Adipocyte (in vitro differentiated cells): ENCODE results near the gene PTCD3.
A peak's percentile ranks its signal among the peaks of the same experiment; 100 is the strongest.

Source experiments
- DNase-seq: peaks from one replicate; pipeline ENCODE4 v3.0.0-alpha.2; 2015; ENCODE audit warnings: low read depth
- H3K27me3 ChIP-seq: replicated peaks from 2 replicates; pipeline ENCODE4 v1.7.0; 2013; ENCODE audit warnings: mild to moderate bottlenecking, low read length, moderate library complexity; ENCODE audit not compliant: control insufficient read depth, insufficient read depth
- H3K36me3 ChIP-seq: 2 replicates; pipeline ENCODE4 v1.7.0; 2013; ENCODE audit warnings: low read length, mild to moderate bottlenecking, moderate library complexity; ENCODE audit not compliant: control insufficient read depth, insufficient read depth, severe bottlenecking
- H3K4me1 ChIP-seq: 2 replicates; pipeline ENCODE4 v1.7.0; 2013; ENCODE audit warnings: mild to moderate bottlenecking, low read length, moderate library complexity; ENCODE audit not compliant: control insufficient read depth, insufficient read depth
- H3K4me3 ChIP-seq: 2 replicates; pipeline ENCODE4 v1.7.0; 2013; ENCODE audit warnings: mild to moderate bottlenecking, low read length, moderate library complexity
- H3K9ac ChIP-seq: 2 replicates; pipeline ENCODE4 v1.7.0; 2013; ENCODE audit warnings: mild to moderate bottlenecking, low read length, moderate library complexity
- H3K9me3 ChIP-seq: 2 replicates; pipeline ENCODE4 v1.7.0; 2013; ENCODE audit warnings: mild to moderate bottlenecking, low read length, moderate library complexity; ENCODE audit not compliant: control insufficient read depth

The PTCD3 gene

GRCh38 chr2:86105969-86106945, at the start of gene PTCD3:
PTCD3 (plus strand) TSS chr2:86106235; CDS start chr2:86106248, 13 bp downstream.
- peak within 1 kb of the TSS; percentile 98 for H3K9ac ChIP-seq
- H3K27me3 ChIP-seq = no peaks in the 10 kb centered on the region
- DNase-seq = peak; percentile 99
- no peaks in the 10 kb centered on the region for H3K9me3 ChIP-seq
- peaks cover 29% of the 10 kb centered on the region for H3K4me1 ChIP-seq
- H3K36me3 ChIP-seq = peaks cover 38% of the 10 kb centered on the region
- H3K4me3 ChIP-seq = peak within 1 kb of the TSS; percentile 99

GRCh38 chr2:86056590-86057331, 49.3 kb upstream of the PTCD3 start:
- DNase-seq = no peak
- H3K36me3 ChIP-seq = peaks cover 54% of the 10 kb centered on the region
- H3K27me3 ChIP-seq = no peaks in the 10 kb centered on the region
- no peaks in the 10 kb centered on the region for H3K9me3 ChIP-seq
- H3K9ac ChIP-seq = no peak overlapping the region
- peaks cover 19% of the 10 kb centered on the region for H3K4me1 ChIP-seq
- H3K4me3 ChIP-seq = no peak overlapping the region

GRCh38 chr2:86062043-86062442, 44.0 kb upstream of the PTCD3 start:
- H3K9ac ChIP-seq = peak overlapping the region; percentile 61
- H3K9me3 ChIP-seq = no peaks in the 10 kb centered on the region
- peak overlapping the region; percentile 35 for H3K4me3 ChIP-seq
- no peaks in the 10 kb centered on the region for H3K27me3 ChIP-seq
- H3K4me1 ChIP-seq = peaks cover 43% of the 10 kb centered on the region
- DNase-seq = peak; percentile 58
- peaks cover 43% of the 10 kb centered on the region for H3K36me3 ChIP-seq

GRCh38 chr2:86064006-86064405, 42.0 kb upstream of the PTCD3 start:
- peaks cover 50% of the 10 kb centered on the region for H3K4me1 ChIP-seq
- peak overlapping the region; percentile 1 for H3K9ac ChIP-seq
- no peaks in the 10 kb centered on the region for H3K9me3 ChIP-seq
- DNase-seq = peak; percentile 76
- no peaks in the 10 kb centered on the region for H3K27me3 ChIP-seq
- peaks cover 57% of the 10 kb centered on the region for H3K36me3 ChIP-seq
- no peak overlapping the region for H3K4me3 ChIP-seq

- H3K36me3 ChIP-seq = peaks cover 60% of the 10 kb centered on the region
- peaks cover 55% of the 10 kb centered on the region for H3K4me1 ChIP-seq
- H3K27me3 ChIP-seq = no peaks in the 10 kb centered on the region
- H3K9ac ChIP-seq = peak overlapping the region; percentile 37
- no peaks in the 10 kb centered on the region for H3K9me3 ChIP-seq
- H3K4me3 ChIP-seq = no peak overlapping the region
- DNase-seq = peak; percentile 82
Measured at GRCh38 chr2:86065512-86065911, 40.5 kb upstream of the PTCD3 start.

- DNase-seq = no peak
- Histone ChIP-seq H3K27me3 (no peaks in the 10 kb centered on the region), H3K9me3 (no peaks in the 10 kb centered on the region), H3K4me1 (peaks cover 55% of the 10 kb centered on the region), H3K9ac (peak overlapping the region; percentile 37), H3K4me3 (no peak overlapping the region), H3K36me3 (peaks cover 65% of the 10 kb centered on the region)
Measured at GRCh38 chr2:86066007-86066578, 39.9 kb upstream of the PTCD3 start.

GRCh38 chr2:86066915-86067314, 39.1 kb upstream of the PTCD3 start:
- H3K9ac ChIP-seq = no peak overlapping the region
- DNase-seq = no peak
- no peak overlapping the region for H3K4me3 ChIP-seq
- peaks cover 53% of the 10 kb centered on the region for H3K4me1 ChIP-seq
- H3K9me3 ChIP-seq = no peaks in the 10 kb centered on the region
- no peaks in the 10 kb centered on the region for H3K27me3 ChIP-seq
- H3K36me3 ChIP-seq = peaks cover 67% of the 10 kb centered on the region

GRCh38 chr2:86068136-86068588, 37.9 kb upstream of the PTCD3 start:
- no peak for DNase-seq
- Histone ChIP-seq H3K27me3 (no peaks in the 10 kb centered on the region), H3K36me3 (peaks cover 67% of the 10 kb centered on the region), H3K9ac (no peak overlapping the region), H3K9me3 (no peaks in the 10 kb centered on the region), H3K4me1 (peaks cover 56% of the 10 kb centered on the region), H3K4me3 (no peak overlapping the region)

- no peak overlapping the region for H3K4me3 ChIP-seq
- no peaks in the 10 kb centered on the region for H3K9me3 ChIP-seq
- DNase-seq = no peak
- H3K27me3 ChIP-seq = no peaks in the 10 kb centered on the region
- H3K36me3 ChIP-seq = peaks cover 67% of the 10 kb centered on the region
- H3K4me1 ChIP-seq = peaks cover 56% of the 10 kb centered on the region
- H3K9ac ChIP-seq = no peak overlapping the region
Measured at GRCh38 chr2:86068648-86069047, 37.4 kb upstream of the PTCD3 start.

GRCh38 chr2:86069091-86069685, 36.8 kb upstream of the PTCD3 start:
- no peaks in the 10 kb centered on the region for H3K9me3 ChIP-seq
- H3K36me3 ChIP-seq = peaks cover 68% of the 10 kb centered on the region
- DNase-seq = no peak
- H3K9ac ChIP-seq = no peak overlapping the region
- H3K27me3 ChIP-seq = no peaks in the 10 kb centered on the region
- no peak overlapping the region for H3K4me3 ChIP-seq
- H3K4me1 ChIP-seq = peaks cover 50% of the 10 kb centered on the region
